ENCODE measurements around the gene TRIM63. TPM values are rescaled to one million over a fixed set of nuclear protein-coding genes. Genes with fewer than 3 reads are reported as not detected.

The TRIM63 gene
- total RNA-seq, 2 donors from 2014 or later, result not detected

- H3K36me3 Mint-ChIP-seq, result no peaks in the 10 kb centered on the region
- peaks cover 0 to 8% of the 10 kb centered on the region in 2 donors for H3K4me1 Mint-ChIP-seq (ENCODE audit: low read depth in 2 of 2)
- no peaks in the 10 kb centered on the region for H3K9me3 Mint-ChIP-seq
- H3K4me3 Mint-ChIP-seq, result no peak overlapping the region
- no peak overlapping the region for H3K27ac Mint-ChIP-seq
- no peak for DNase-seq (ENCODE audit: low spot score)
- H3K27me3 Mint-ChIP-seq, result peaks cover 22 to 24% of the 10 kb centered on the region in 2 donors
- no peak for ATAC-seq
Observed at GRCh38 chr1:26044414-26044813, 23.0 kb downstream of the TRIM63 start.

GRCh38 chr1:26043765-26044164 lies 23.7 kb downstream of the TRIM63 start:
- peaks cover 17 to 21% of the 10 kb centered on the region in 2 donors for H3K27me3 Mint-ChIP-seq
- DNase-seq (ENCODE audit: low spot score), result no peak

GRCh38 chr1:26041978-26042377 lies 25.5 kb downstream of the TRIM63 start:
- no peak for ATAC-seq

More at GRCh38 chr1:26043765-26044164, 23.7 kb downstream of the TRIM63 start:
- H3K27ac Mint-ChIP-seq, result no peak overlapping the region
- no peak for ATAC-seq
- H3K36me3 Mint-ChIP-seq, result no peaks in the 10 kb centered on the region
- H3K9me3 Mint-ChIP-seq, result no peaks in the 10 kb centered on the region
- H3K4me1 Mint-ChIP-seq (ENCODE audit: low read depth in 2 of 2), result peaks cover 0 to 8% of the 10 kb centered on the region in 2 donors
- H3K4me3 Mint-ChIP-seq, result no peak overlapping the region

GRCh38 chr1:26041401-26041800 lies 26.0 kb downstream of the TRIM63 start:
- Mint-ChIP-seq H3K27me3 (peaks cover 12 to 16% of the 10 kb centered on the region in 2 donors), H3K9me3 (no peaks in the 10 kb centered on the region), H3K27ac (no peak overlapping the region), H3K4me3 (no peak overlapping the region), H3K4me1 (ENCODE audit: low read depth in 2 of 2) (peaks cover 0 to 8% of the 10 kb centered on the region in 2 donors), H3K36me3 (no peaks in the 10 kb centered on the region)
- DNase-seq (ENCODE audit: low spot score) (no peak), ATAC-seq (no peak)

More at GRCh38 chr1:26041978-26042377, 25.5 kb downstream of the TRIM63 start:
- Mint-ChIP-seq H3K27me3 (peaks cover 12 to 16% of the 10 kb centered on the region in 2 donors), H3K9me3 (no peaks in the 10 kb centered on the region), H3K36me3 (no peaks in the 10 kb centered on the region), H3K4me1 (ENCODE audit: low read depth in 2 of 2) (peaks cover 0 to 8% of the 10 kb centered on the region in 2 donors), H3K27ac (no peak overlapping the region), H3K4me3 (no peak overlapping the region)
- DNase-seq (ENCODE audit: low spot score), result no peak

- Mint-ChIP-seq H3K27me3 (peaks cover 0 to 9% of the 10 kb centered on the region in 2 donors), H3K27ac (no peak overlapping the region), H3K4me3 (no peak overlapping the region), H3K4me1 (ENCODE audit: low read depth in 2 of 2) (peaks cover 9 to 13% of the 10 kb centered on the region in 2 donors), H3K36me3 (no peaks in the 10 kb centered on the region), H3K9me3 (no peaks in the 10 kb centered on the region)
- ATAC-seq (no peak), DNase-seq (ENCODE audit: low spot score) (no peak)
Observed at GRCh38 chr1:26038904-26039303, 28.5 kb downstream of the TRIM63 start.

- no peak for DNase-seq (ENCODE audit: low spot score)
- H3K9me3 Mint-ChIP-seq, result no peaks in the 10 kb centered on the region
- ATAC-seq, result no peak
- H3K27ac Mint-ChIP-seq, result no peak overlapping the region
- no peaks in the 10 kb centered on the region for H3K36me3 Mint-ChIP-seq
- H3K27me3 Mint-ChIP-seq, result peaks cover 0 to 9% of the 10 kb centered on the region in 2 donors
- no peak overlapping the region for H3K4me3 Mint-ChIP-seq
- H3K4me1 Mint-ChIP-seq (ENCODE audit: low read depth in 2 of 2), result peaks cover 9 to 13% of the 10 kb centered on the region in 2 donors
Observed at GRCh38 chr1:26038477-26038876, 29.0 kb downstream of the TRIM63 start.

- Mint-ChIP-seq H3K27me3 (peaks cover 0 to 9% of the 10 kb centered on the region in 2 donors), H3K36me3 (no peaks in the 10 kb centered on the region), H3K4me1 (ENCODE audit: low read depth in 2 of 2) (peaks cover 9 to 13% of the 10 kb centered on the region in 2 donors), H3K9me3 (no peaks in the 10 kb centered on the region), H3K27ac (no peak overlapping the region), H3K4me3 (no peak overlapping the region)
- DNase-seq (ENCODE audit: low spot score), result no peak
- ATAC-seq, result no peak
Observed at GRCh38 chr1:26037904-26038303, 29.5 kb downstream of the TRIM63 start.

- H3K27ac Mint-ChIP-seq, result no peak overlapping the region
- H3K4me3 Mint-ChIP-seq, result no peak overlapping the region
- H3K27me3 Mint-ChIP-seq, result peaks cover 0 to 9% of the 10 kb centered on the region in 2 donors
- ATAC-seq (no peak), DNase-seq (ENCODE audit: low spot score) (no peak)
- H3K9me3 Mint-ChIP-seq, result no peaks in the 10 kb centered on the region
- H3K4me1 Mint-ChIP-seq (ENCODE audit: low read depth in 2 of 2), result peaks cover 9 to 13% of the 10 kb centered on the region in 2 donors
- no peaks in the 10 kb centered on the region for H3K36me3 Mint-ChIP-seq
Observed at GRCh38 chr1:26036756-26037281, 30.6 kb downstream of the TRIM63 start.

- no peaks in the 10 kb centered on the region for H3K36me3 Mint-ChIP-seq
- peaks cover 9 to 13% of the 10 kb centered on the region in 2 donors for H3K4me1 Mint-ChIP-seq (ENCODE audit: low read depth in 2 of 2)
- DNase-seq (ENCODE audit: low spot score) (peak; percentile 76), ATAC-seq (peak; percentile 84 to 86)
- peak overlapping the region; percentile 67 to 90 for H3K27ac Mint-ChIP-seq
- peak overlapping the region; percentile 94 for H3K4me3 Mint-ChIP-seq
- H3K9me3 Mint-ChIP-seq, result no peaks in the 10 kb centered on the region
- peaks cover 0 to 9% of the 10 kb centered on the region in 2 donors for H3K27me3 Mint-ChIP-seq
Observed at GRCh38 chr1:26035959-26036755, 31.3 kb downstream of the TRIM63 start.

- ATAC-seq (peak; percentile 95 to 97), DNase-seq (ENCODE audit: low spot score) (peak; percentile 93)
- peaks cover 9 to 13% of the 10 kb centered on the region in 2 donors for H3K4me1 Mint-ChIP-seq (ENCODE audit: low read depth in 2 of 2)
- peak overlapping the region; percentile 67 to 90 for H3K27ac Mint-ChIP-seq
- no peaks in the 10 kb centered on the region for H3K36me3 Mint-ChIP-seq
- H3K4me3 Mint-ChIP-seq, result peak overlapping the region; percentile 94
- peaks cover 0 to 9% of the 10 kb centered on the region in 2 donors for H3K27me3 Mint-ChIP-seq
- H3K9me3 Mint-ChIP-seq, result no peaks in the 10 kb centered on the region
Observed at GRCh38 chr1:26035203-26035958, 32.0 kb downstream of the TRIM63 start.

- peaks cover 0 to 9% of the 10 kb centered on the region in 2 donors for H3K27me3 Mint-ChIP-seq
- peak overlapping the region; percentile 94 for H3K4me3 Mint-ChIP-seq
- no peak for ATAC-seq
- H3K36me3 Mint-ChIP-seq, result no peaks in the 10 kb centered on the region
- H3K9me3 Mint-ChIP-seq, result no peaks in the 10 kb centered on the region
- peaks cover 9 to 13% of the 10 kb centered on the region in 2 donors for H3K4me1 Mint-ChIP-seq (ENCODE audit: low read depth in 2 of 2)
- H3K27ac Mint-ChIP-seq, result peak overlapping the region in 1 of 2 donors; percentile 59
- no peak for DNase-seq (ENCODE audit: low spot score)
Observed at GRCh38 chr1:26034504-26035202, 32.8 kb downstream of the TRIM63 start.

GRCh38 chr1:26032656-26033357 lies 34.6 kb downstream of the TRIM63 start:
- no peak for ATAC-seq
- Mint-ChIP-seq H3K36me3 (no peaks in the 10 kb centered on the region), H3K9me3 (no peaks in the 10 kb centered on the region), H3K27me3 (peaks cover 0 to 7% of the 10 kb centered on the region in 2 donors), H3K27ac (no peak overlapping the region), H3K4me3 (no peak overlapping the region), H3K4me1 (ENCODE audit: low read depth in 2 of 2) (peaks cover 9 to 13% of the 10 kb centered on the region in 2 donors)
- no peak for DNase-seq (ENCODE audit: low spot score)
